HG03097 (cell line): ENCODE results near the gene H3-3A.
A peak's percentile ranks its signal among the peaks of the same experiment; 100 is the strongest.

Source experiments
- ATAC-seq: cut with Tn5 transposase; IDR thresholded peaks from one replicate; pipeline ENCODE4 v1.9.1; 2021; ENCODE audit not compliant: unreplicated experiment, low FRiP score

Gene H3-3A

DNA sequence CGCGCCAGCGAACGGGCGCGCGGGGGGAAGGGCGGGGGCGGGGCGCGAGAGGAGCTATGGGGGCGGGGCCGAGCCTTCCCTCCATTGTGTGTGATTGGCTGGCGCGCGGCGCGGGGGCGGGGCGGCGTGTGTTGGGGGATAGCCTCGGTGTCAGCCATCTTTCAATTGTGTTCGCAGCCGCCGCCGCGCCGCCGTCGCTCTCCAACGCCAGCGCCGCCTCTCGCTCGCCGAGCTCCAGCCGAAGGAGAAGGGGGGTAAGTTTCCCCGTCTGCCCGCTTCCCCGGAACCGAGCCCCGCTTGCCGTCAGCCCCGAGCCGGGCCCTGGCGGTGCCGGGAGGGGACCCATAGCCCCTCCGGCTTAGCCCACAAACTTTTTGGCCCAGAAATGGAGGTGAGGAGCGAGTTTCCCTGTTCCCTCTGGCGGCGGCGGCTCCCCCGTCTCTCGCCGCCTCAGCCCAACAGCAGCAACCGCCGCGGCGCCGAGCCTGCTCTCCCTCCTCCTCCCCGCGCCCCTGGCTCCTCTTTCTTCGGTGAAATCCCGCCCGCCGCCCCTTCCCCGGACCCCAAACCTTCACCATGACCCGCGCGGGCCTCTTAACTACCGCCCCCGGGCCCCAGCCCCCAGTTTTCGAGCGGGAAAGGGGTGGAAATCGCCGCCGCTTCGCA, at the start of gene H3-3A:
TSS of gene H3-3A (plus strand) at position 159 of the 666 bp plus-strand sequence. CDS start 1,636 bp downstream, outside the sequence.
- ATAC-seq, result peak; percentile 64

DNA sequence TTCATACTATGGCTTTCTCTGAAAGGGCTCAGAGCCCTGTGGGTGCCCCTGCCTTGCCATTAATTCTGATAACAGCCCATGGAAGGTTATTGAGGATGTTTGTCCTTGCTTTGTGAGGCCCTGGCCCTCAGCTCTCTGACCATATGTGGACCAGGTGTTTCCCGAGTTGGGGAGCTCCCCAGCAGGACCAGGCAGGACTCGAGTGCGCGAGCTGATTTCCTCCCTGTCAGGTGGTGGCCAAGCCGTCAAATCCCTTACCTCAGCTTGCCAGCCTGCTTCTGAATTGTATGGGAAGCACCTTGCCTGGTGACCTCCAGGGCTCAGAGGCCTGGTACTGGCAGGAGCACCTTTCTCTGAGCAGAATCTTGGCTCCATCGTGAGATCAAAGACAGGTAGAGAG, 45.4 kb upstream of the H3-3A start:
- no peak for ATAC-seq

DNA sequence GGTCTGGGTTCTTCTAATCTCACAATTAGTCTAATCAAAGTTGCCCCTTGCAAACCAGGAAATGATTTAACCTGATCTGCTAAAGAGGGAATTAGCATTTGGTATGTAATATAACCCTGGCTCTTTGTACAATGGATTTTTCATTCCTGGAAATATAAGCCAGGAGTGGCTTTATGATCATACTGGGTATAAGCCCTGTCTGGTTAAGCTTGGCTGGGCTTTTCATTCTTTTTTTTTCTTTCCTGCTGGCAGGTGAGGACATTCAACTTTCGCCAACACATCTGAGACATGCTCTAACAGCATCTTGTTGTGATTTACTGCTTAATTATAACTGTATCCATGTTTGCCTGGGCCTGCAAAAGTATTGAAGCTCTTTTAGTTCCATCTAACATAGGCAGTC, 42.9 kb upstream of the H3-3A start:
- no peak for ATAC-seq

GRCh38 chr1:226021401-226021800, 41.1 kb upstream of the H3-3A start:
- ATAC-seq, result no peak

DNA sequence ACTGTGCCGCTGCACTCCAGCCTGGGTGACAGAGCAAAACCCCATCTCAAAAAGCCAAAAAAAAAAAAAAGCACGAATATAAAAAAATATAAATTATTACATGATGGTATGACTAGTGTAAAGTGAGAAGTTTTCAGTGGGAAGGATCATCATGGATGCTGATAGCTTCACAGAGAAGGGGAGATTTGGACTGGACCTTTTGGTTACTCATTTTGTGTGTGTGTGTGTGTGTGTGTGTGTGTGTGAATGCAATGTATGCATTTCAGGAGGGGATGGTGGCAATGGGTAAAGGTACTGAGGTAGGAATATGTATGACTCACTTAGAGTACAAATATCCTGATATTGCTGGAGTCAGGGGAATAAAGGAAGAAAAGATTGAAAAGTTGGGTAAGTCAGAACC, 40.7 kb upstream of the H3-3A start:
- ATAC-seq, result no peak

DNA sequence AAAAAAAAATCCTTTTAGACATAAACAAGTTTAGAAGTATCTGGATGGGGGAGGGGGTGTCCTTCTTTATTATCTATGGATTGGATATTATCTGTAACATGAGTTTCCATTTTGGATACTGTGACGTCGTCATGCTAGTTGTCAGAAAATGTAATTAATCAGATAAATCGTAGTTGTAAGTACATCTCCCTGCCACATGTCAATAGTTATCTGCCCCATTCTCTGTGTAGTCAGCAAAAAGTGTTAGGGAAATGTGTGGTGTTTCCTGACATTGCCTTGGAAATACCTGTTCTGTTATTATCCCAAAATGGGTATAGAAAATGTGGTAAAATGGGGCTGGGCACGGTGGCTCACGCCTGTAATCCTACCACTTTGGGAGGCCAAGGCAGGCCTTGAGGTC, 38.8 kb upstream of the H3-3A start:
- no peak for ATAC-seq

- no peak for ATAC-seq
Observed at GRCh38 chr1:226026833-226027232, 35.7 kb upstream of the H3-3A start.

- no peak for ATAC-seq
Observed at GRCh38 chr1:226027538-226028217, 34.8 kb upstream of the H3-3A start.

GRCh38 chr1:226029093-226029496, 33.4 kb upstream of the H3-3A start:
- ATAC-seq, result peak; percentile 64

DNA sequence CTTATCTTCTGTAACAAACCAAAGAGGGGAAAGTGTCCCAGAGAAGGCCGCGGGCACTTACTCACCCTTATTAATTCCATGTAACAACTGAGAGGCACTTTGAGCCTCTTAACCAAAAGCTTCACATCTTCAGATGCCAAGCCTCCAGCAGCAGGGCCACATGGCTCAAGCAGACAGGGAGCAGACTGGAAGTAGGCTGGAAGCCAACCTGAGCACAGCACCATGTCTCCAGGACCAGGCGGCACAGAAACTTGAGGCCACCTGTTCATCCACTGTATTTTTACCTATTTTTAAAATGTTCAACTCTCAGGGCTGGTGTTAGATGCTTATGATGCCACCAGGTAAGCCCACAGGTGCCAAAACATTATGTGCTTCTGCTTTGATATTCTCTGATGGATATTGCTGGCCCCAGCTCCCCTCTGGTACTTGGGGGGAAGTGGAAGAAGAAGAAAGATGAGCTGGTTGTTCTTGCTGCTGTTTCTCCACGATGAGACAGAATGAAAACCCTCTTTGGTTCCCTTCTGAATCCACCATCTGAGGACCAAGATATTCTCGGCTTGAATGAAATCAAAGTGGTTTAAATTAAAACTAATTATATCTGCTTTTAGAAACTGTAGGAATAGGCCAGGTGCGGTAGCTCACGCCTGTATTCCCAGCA, 32.8 kb upstream of the H3-3A start:
- ATAC-seq, result no peak

GRCh38 chr1:226033582-226033981, 28.9 kb upstream of the H3-3A start:
- no peak for ATAC-seq

DNA sequence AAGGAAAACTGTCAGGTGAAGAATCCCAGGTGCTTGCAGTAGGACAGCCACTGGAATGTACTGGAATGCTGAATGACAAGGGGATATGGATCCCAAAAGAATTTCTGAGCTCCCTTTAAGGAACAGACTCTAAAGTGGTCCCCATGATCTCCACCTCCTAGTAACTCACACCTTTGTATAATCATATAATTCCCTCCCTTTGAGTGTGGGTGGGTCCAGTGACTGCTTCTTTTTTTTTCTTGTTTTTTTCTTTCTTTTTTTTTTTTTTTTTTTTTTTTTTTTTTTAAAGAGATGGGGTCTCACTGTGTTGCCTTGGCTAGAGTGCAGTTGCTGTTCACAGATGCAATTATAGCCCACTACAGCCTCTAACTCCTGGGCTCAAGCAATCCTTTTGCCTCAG, 28.5 kb upstream of the H3-3A start:
- ATAC-seq, result no peak

- ATAC-seq, result no peak
Observed at GRCh38 chr1:226034482-226034881, 28.0 kb upstream of the H3-3A start.

- ATAC-seq, result no peak
Observed at GRCh38 chr1:226035915-226036314, 26.6 kb upstream of the H3-3A start.

DNA sequence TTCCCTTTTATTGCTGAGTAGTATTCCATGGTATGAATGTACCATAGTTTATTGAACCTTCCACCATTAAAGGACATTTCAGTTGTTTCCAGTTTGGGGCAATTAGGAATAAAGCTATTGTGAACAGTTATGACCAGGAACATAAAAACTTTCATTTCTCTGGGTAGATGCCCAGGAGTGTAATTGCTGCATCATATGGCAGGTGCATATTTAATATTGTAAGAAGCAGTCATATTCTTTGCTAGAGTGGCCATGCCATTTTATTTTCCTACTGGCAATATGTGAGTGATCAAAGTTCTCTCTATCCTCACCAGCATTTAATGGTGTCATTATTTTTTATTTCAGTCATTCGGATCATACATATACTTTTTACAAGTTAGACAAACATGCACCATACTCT, 23.9 kb upstream of the H3-3A start:
- no peak for ATAC-seq

GRCh38 chr1:226041419-226041818, 21.1 kb upstream of the H3-3A start:
- no peak for ATAC-seq

DNA sequence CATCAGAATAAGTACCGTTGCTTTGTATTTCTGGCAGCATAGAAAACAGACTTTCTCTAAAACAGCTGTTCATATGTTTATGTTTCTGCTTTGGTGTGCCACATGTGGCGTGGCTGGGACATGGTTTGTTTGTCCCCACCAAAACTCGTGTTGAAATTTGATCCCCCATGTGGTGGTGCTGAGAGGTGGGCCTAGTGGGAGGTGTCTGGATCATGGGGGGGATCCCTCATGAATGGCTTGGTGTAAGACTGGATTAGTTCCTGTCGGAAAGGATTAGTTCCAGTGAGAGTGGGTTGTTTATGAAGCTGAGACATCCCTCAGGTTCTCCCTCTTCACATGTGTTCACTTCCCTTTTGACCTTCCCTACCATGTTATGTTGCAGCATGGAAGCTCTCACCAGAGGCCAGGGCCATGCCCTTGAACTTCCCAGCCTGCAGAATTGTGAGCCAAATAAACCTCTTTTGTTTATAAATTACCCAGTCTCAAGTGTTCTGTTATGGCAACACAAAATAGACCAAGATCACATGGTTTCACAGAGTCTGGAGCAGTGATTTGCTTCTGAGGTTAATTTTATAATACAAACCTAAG, 17.9 kb upstream of the H3-3A start:
- ATAC-seq, result no peak

DNA sequence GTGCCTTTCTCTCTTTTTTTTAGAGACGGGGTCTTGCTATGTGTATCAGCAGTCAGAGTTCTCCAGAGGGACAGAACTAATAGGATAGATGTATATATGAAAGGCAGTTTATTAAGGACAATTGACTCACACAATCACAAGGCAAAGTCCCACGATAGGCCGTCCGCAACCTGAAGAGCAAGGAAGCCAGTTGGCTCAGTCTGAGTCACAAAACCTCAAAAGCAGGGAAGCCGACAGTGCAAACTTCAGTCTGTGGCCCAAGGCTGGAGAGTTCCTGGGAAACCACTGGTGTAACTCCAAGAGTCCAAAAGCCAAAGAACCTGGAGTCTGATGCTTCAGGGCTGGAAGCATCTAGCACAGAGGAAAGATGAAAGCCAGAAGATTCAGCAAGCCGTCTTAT, 16.3 kb upstream of the H3-3A start:
- ATAC-seq, result no peak

DNA sequence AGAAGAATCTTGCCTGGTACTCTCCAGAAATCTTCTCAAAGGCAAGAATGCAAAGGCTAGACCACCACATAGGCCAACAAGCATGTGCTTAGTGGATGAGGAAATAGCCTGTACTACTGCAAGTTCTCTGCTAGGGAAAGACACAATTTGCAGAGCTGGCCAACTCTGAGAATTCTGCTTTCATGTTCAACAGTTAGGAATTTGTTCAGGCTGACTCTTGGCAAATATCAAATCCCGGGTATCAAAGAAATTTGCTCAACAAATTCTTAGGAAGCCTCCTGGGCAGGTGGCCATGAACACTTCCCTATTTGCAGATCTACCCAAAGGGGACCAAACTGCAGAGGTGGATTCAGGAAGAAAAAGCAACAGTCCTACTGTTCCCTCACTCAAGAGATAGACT, 15.0 kb upstream of the H3-3A start:
- no peak for ATAC-seq

DNA sequence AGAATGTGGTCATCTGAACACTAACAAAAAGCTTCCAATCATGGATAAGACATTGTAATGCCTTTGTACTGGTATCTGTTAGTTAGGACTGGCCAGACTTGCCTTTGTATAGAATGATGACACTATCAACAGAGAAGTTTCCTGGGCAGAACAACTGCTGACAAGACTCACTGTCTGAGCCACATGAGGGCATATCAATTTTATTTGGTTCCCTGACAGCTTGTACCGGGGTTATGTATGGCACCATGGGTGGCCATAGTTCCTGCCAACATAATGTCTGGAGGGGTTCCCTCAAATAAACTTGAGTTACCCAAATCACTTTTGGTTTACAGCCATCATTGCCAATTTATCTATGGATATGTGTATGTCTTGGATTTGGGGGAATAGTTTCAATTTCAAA, 13.6 kb upstream of the H3-3A start:
- no peak for ATAC-seq

GRCh38 chr1:226050133-226050532, 12.4 kb upstream of the H3-3A start:
- no peak for ATAC-seq

DNA sequence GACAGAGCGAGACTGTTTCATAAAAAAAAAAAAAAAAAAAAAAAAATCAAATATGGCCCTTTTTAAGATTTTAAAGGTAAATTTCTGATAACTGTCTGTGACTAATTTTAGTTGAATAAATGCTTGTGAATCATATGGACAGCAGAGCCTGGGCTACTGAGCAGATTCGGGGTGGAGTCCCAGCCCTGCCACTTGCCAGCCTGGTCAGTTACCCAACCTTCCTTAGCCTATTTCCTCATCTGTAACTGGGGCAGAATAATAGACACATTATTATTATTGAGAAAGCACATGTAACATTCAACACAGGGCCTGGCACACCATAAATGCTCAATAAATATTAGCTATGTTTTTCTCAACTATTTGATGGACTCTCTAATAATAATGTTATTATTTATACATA, 11.2 kb upstream of the H3-3A start:
- no peak for ATAC-seq
